ENCODE data around the gene PDZRN3.

The PDZRN3 gene

DNA sequence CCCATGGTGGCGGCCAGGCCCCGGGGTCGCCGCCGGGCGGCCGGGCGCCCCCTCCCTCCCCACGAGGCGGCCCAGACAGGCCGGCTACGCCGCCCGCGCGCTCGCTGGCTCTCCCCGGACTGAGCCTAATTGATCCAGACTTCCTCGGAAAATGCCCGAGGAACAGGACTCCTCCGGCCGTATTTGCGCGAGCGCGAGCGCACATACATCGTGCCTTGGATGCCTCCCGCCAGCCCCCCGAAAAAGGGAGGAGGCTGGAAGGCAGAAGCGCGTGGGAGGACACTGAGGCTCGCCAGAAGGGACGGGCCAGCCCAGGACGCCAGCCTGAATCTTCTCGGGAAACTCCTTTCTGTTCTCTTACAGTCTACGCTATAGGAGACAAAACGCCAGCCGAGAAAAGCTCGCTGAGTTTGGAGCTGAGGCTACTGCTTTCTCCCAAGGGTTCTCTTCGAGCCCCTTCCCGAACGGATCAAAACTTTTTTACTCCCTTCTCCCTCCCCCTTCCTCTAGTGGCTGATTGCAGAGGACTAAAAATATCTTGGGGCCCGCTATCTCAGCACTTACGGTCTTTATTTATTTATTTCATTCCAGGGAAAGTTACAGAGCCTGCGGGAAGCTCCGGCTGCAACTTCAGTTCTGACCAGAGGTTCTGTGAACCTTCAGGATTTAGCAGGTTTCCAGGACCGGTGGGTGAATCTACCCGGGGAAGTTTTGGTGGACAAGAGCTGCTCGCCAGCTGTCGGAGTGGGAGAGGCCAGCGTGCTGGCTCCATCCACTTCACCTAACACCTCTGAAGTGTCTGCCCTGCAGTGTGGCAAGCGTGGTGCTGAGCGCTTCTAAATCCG is at the start of gene PDZRN3:
TSS of gene PDZRN3 (minus strand) at position 121 of the 845 bp plus-strand sequence.
- no peak for DNase-seq

DNA sequence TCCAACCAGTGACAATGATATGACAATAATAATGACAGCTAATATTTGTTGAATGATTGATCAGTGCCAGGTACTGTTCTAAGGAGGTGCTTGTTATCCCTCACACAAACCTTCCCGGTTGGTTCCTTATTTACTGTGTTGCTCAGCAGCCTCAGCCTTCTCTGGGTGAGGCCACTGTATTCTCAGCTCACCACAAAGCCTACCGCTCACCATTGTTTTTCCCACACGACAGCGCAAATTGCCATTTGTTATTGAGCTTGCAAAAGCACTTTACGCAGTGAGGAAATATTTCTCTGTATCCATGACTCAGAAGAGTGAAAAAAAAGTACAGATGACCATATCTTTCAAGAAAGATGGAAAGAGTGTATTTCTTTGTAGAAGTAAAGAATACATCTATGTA is 49.5 kb upstream of the PDZRN3 start:
- DNase-seq, result no peak

DNA sequence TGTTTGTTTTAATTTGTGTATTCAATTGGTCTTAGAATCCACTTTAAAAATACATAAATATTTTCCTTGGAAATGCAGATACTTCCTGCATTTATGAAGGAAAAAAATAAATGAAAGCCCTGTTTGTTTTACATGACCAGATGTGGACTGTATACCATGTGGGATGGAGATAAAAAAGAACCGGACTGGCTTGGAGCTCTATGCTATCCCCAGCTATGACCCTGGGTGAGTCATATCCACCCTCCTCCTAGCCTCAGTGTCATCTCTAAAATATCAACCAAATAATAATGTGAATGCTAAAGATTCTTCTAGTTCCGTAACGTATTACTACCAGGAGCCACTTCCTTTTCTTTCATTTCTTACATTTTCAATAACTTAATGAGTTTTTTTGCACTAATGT is 44.5 kb upstream of the PDZRN3 start:
- no peak for DNase-seq

DNA sequence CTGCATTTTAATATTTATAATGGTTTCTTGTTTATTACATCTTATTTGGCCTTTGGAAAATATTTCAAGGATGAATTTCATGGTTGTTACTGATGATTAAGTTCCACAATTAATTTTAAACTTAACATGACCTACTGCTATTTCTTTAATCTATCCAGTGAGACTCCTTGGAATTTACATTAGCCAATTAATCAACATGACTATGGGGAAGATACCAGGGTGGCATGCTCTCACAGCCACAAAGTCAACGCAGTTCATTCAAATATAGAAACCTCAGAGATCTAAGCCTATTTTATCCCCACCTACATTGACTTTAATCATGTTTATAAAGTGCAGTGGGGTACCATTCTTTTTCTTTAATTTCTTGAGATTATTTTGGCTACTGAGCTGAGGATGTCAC is 43.6 kb upstream of the PDZRN3 start:
- DNase-seq, result no peak

DNA sequence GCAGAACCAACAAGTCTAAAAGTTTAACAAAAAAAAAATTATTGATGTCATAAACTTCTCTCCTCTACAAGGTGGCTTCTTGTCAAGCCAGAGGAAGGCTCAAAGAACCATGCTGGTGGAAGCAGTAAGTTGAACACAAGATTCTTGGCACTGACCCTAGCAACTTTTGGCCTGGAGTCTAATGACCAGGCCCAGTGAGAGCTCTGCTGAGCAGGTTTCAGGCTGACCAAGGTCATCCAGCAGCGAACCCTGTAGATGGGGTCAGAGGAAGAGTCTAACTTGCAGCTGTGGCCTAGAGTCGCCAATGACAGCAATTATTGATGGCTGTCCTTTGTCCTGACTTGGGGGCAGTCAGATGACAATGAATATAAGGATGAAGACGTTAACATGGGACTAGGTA is 43.1 kb upstream of the PDZRN3 start:
- no peak for DNase-seq

DNA sequence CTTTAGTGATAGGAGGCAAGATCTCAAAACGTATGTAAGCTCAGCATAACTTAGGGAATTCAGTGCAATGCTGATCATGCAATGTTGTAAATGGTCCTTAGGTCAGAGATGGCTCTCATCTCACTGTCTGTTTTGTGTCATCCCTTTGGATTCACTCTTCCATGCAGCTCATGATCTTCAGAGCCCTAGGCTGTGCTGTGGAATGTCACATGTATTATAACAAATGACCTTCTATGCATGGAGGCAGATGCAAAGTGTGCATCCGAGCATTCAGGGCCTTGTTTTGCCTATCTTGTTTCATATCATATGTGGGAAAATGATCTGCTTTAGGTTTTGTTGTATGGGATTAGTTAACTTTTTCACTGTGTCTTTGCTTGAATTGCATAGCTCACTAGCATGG is 40.5 kb upstream of the PDZRN3 start:
- no peak for DNase-seq

DNA sequence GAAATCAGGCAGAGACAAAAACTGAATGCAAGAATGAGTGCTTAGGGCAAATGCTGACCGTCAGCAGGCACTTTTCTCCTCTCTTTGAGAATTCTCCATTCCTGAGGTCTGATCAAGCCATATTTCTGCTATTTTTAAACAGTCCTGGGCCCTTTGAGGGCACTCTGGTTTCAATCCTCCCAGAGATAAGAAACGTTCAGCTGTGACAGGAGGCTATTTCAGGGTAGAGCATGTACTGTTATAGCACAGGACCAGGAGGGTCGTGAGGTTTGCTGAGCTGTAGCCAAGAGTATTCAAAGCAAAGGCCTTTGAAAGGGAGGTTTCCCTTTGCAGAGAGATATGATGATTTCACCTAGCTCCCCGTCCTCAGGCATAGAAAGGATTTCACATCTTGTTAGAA is 39.6 kb upstream of the PDZRN3 start:
- DNase-seq, result no peak

DNA sequence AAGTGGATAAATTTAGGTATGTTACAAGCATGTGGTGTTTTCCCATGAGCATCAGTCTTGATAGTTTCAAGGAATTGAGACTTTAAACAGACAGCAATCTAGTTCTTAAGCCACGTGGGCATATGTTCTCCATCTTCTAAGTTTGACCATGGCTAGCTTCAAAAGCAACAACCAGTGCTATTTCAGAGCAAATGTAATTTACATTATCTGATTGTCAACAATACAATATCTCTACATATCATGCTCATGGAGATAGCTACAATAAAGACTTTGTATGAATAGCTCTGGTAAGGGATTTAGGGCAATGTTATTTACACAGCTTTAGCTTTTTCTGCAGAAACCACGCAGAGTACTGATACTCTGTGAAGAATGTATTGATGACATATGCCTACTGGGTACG is 38.8 kb upstream of the PDZRN3 start:
- DNase-seq, result no peak

DNA sequence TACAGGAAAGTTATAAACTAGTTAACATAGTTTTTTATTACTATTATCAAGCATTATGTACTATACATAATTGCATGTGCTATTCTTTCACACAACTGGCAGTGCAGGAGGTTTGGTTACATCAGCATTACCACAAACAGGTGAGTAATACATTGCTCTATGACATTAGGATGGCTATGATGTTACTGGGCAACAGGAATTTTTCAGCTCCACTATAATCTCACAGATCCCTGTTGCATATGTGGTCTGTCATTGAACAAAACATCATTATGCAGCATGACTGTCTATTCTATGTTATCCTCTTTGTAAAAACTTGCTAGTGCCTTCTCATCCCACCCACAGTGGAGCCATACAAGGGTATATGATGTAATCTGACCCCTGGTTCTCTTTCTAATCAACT is 36.5 kb upstream of the PDZRN3 start:
- no peak for DNase-seq

DNA sequence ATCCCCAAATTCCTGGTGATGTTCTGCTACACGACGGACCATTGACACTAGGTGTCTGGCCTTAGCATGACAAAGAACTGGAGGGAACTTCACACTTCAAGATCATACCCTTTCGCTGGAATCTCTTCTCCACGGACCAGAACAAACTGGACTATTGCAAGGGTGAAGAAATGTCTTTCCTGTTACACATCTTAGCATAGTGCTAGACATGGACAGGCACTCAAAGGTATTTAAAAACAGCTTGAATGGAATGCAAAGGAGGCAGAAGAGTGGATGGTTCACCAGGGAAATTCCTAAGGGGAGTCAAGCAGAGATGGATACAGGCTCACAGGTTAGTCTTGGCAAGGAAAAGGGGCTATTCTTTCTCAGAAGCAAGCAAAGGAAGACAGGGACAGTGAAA is 33.5 kb upstream of the PDZRN3 start:
- no peak for DNase-seq

DNA sequence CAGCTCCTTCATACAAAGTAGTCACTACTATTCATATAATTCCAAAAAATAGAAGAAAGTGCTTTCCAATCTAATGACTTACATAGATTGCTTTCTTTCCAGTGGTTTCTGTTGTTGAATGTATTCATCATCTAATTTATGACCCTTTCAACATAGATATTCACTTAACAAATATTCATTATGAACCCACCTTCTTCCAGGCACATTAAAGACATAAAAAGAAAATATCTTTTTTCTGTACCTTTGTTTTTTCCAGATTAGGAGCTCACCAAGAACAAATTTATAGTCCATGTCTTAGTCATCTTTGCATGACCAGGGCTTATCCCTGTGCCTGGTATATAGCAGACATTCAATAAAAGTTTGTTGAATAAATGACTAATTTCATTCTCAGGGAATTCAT is 32.4 kb upstream of the PDZRN3 start:
- DNase-seq, result no peak

DNA sequence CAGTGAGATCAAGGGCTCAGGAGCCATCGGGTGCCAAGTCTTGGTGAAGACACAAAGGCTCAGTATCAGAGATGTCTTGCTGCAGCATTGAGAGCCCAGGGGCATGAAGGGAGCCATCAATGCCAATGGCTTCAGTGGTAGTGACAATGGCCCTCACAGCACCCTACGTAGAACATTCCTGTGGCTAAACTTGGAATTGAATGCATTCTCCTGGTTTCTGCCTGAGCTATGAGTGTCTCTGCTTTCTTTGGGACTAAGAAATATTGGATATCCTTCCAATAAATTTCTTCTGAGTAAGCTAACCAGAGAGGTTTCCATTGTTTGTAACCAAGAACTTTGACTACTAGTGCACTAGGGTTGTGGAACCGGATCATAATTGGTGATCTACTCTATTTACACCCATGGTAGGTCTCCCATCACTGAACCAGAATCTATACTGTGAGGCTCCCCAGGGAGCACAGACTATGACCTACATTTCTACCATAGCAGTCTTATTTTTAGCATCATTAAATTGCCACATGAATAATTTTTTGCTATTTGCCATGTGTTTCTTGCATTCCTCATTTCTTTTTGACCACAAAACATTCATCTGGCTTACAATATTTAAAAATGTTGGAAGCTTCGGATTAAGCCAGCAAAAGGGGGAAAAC is 31.6 kb upstream of the PDZRN3 start:
- DNase-seq, result no peak

DNA sequence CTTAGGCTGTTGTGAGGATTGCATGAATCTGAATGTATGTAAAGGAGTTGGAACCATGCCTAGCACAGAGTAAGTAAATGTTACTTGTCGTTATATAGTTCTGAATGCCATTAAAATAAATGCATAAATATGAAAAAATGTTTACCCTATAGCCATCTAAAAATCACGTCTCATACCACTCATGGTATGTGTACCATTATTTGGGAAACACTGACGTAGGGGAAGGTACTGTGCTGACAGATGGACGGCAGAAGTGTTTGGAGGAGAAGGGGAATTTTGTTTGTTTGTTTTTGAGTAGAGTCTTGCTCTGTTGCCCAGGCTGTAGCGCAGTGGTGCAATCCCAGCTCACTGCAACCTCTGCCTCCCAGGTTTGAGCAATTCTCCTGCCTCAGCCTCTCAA is 30.5 kb upstream of the PDZRN3 start:
- no peak for DNase-seq

DNA sequence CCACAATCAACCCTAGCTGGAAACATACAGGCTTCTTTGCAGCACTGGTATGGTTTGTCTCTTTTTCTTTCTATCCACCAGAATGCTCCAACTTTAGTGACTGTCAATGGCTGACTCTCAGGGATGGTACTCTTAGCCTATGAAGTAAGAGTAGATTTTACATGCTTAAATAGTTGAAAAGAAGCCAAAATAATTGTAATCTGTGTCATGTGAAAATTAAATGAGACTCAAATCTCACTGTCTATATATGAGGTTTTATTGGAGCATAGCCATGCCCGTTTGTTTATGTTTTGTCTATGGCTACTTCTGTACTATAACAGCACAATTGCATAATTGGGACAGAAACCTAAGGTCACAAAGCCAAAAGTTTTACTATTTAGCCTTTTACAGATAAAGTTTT is 29.1 kb upstream of the PDZRN3 start:
- no peak for DNase-seq

DNA sequence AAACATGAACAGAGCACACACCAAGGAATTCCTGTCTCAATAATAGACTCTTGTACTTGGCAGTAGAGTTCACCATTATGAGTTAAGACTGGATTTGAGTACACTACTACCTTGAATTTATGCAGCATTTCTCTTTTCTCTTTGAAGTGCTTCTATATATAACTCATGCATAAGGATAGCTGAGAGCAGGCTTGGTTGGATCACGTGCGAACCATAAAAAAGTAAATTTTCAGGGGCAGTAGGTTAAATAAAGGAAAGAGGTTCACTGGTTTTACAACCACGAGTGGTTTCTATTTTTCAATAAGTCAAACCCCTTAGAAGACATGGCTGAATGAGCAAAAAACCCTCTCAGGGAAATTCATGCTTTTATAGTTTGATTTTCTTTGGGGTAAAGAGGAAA is 28.6 kb upstream of the PDZRN3 start:
- no peak for DNase-seq

DNA sequence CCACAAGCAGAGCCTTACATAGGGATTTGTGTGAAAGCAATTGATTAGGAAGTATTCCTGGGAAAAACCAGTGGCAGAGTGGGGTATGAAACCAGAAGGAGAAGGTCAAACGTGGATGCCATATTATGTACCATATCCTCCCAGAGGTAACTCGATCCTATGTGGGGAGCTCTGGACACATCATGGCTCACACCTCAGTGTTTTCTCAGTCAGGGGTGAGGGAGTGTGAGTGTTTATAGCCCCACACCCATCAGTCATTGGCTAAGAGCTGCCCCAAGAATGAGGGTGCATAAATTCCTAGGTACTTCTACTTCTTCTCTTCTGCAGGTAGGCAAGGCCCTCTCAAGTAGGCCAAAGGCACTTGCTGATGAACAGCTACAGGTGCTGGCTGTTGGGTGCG is 28.2 kb upstream of the PDZRN3 start:
- DNase-seq, result no peak

DNA sequence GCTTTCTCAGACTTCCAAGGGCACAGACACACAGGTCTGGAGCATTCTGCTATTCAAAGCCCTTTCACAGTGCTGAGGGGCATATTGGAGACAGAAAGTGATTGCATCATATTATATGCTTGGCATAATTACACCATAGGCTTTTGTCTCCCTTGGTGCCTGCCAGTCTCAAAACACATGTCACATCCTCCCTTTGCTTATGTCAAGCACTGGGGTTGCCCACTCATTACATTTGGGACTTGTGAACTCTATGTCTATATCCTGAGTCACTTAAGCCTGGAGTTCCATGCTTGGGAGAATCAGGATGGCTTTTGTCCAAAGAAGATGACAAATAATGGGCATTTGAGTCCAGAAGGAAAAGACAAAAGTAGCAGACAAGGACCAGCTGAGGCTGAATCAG is 12.3 kb upstream of the PDZRN3 start:
- no peak for DNase-seq

DNA sequence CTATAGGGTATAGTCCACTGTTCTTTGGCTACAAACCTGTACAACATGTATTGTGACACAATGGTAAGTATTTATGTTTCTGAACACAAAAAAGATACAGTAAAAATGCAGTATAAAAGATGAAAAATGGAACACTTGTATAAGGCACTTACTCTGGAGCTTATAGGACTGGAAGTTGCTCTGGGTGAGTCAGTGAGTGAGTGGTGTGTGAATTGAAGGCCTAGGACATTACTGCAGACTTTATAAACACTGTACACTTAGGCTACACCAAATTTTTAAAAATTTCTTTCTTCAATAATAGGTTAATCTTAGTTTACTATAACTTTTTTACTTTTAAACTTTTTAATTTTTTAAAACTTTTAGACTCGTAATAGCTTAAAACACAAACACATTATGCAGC is 10.5 kb upstream of the PDZRN3 start:
- no peak for DNase-seq

DNA sequence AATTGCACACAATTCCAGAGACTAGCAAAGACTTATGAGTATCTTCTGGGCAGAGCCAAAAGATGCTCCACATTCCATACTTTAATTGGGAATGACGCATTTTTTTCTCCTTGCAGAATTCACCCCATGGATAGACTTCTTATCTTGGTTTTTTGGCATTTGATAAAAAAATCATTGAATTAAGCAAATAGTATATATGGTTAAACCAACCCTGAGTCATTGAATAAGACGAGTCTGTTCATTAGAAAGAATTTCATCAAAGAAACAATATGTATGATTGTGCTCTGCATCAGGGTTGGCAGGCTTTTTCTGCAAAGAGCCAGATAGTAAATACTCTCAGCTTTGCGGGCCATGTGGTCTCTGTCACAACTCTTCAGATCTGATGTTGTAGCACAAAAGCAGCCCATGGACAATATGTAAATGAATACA is 9.2 kb upstream of the PDZRN3 start:
- no peak for DNase-seq

DNA sequence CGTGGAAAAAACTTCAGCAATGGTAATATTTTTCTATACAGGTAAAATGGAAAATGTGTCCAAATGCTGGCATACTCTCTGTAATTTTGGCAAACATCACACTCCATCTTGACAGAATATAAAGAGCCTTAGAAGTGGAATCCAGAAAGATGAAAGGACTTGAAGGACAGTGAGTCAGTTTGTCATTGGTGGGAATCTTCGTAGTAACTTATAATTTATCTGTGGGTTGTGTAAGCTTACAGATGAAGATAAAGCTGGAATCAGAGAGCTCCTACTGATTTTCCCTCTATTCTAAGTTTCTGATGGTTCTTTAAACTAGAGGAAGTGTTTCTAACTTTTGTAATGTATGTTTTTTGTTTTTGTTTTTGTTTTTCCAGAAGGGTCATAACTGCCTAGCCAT is 8.7 kb upstream of the PDZRN3 start:
- no peak for DNase-seq

DNA sequence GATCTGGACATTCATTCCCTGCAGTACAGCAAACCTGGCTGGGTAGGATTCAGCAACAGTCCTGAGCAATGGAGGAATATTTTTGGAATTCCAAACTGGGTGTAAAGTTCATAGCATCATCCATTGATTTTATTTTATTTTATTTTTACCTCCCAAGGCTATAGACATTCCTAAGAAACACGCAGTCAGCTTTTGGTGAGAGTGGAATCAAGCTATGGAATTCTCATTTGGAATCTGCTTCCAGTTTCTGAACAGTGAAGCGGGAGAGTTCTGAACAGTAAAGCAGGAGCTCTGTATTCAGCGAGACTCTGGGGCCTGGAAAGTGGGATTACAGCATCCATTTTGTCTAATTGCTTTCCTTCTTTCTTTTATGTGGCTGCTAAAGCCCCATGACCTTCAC is 1.4 kb upstream of the PDZRN3 start:
- no peak for DNase-seq

DNA sequence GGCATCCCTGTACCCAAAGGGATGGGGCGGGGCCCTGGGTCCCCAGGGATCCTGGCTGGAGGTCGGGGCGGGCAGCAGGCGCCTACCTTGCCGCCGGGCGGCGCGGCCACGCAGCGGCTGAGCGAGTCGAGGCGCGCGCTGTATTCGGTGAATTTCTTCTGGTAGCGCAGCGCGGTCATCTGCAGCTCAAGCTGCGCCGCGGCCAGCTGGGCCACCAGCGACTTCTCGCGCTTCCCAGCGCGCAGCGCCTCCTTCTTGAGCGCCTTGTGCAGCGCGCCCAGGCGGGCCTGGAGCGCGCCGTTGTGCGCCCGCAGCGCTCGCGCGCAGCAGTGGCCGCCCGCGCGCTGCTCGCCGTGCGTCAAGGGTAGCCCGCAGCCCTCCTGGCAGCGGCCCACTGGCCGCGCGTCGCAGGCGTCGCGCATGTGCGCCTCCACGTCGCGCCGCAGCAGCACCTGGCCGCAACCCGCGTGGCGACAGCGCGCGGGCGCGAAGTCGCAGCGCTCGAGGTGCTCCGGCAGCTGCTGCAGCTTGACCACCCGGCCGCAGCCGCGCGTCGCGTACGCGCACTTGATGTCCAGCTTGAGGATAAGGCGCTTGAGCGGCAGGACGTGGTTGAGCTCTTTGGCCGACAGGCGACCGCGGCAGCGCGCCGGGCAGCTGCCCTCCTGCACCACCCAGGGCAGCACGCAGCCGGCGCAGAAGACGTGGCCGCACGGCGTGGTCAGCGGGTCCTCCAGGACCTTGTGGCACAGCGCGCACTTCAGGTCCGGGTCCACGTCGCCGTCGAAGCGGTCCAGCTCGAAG is 522 bp downstream of the PDZRN3 start:
- no peak for DNase-seq

DNA sequence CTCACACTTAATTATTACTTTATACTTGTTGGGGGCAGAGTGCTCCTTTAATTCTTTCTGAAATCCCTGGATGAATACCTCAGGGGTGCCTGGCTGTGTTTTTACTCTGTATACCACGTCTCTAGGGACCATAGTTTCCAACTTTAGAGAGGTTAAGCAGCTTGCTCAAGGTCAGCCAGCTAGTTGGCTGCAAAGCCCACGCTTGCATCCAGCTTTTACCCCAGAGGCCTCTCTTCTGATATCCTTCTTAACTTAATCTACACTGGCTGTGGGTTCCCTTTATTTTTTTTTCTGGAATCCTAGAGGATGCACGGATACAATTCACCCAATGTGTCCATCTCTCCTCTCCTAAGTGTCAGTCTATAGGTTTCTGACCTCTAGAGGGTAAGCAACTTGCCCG is 1.4 kb downstream of the PDZRN3 start:
- DNase-seq, result no peak

Data from CD4-positive, alpha-beta T cell treated with Interleukin-21 for 1 hour (primary cell).